Retinal pigment epithelial cell (primary cell): Measurements from ENCODE around the gene UNK.
A peak's percentile ranks its signal among the peaks of the same experiment; 100 is the strongest.

Experiments used
- DNase-seq: peaks from one replicate; pipeline ENCODE4 v3.0.0-alpha.2; 2010; ENCODE audit warnings: low read depth
- H3K4me3 ChIP-seq: 2 replicates; pipeline ENCODE4 v1.5.1; 2011; ENCODE audit warnings: mild to moderate bottlenecking, low read length, control low read depth, moderate library complexity
- TF ChIP-seq, protein P1 (sequence below): conservative IDR thresholded peaks from 2 replicates; pipeline ENCODE4 v1.5.1; 2011; ENCODE audit warnings: low read depth, low read length, control low read depth, inconsistent platforms

UNK gene

DNA sequence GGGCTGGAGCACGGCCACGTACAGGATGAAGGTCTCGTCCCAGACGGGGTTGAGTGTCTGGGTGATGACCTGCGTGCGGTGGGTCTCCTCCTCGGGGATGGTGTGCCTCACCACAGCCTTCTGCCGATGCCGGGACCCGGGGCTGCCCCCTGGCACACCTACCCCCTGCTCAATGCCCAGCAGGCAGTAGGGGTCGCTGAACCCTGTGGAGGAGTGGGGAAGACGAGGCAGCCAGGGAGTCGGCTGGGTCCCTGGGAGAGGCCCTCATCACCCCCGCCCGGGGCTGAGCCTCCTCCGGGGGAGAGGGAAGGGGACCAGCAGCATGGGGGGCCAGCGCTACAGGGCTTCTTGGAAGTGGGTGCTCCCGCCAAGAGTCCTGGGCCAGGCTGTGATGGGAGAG lies 57.8 kb downstream of the UNK start:
- H3K4me3 ChIP-seq = no peak overlapping the region
- DNase-seq = no peak
- TF ChIP-seq, protein P1, sequence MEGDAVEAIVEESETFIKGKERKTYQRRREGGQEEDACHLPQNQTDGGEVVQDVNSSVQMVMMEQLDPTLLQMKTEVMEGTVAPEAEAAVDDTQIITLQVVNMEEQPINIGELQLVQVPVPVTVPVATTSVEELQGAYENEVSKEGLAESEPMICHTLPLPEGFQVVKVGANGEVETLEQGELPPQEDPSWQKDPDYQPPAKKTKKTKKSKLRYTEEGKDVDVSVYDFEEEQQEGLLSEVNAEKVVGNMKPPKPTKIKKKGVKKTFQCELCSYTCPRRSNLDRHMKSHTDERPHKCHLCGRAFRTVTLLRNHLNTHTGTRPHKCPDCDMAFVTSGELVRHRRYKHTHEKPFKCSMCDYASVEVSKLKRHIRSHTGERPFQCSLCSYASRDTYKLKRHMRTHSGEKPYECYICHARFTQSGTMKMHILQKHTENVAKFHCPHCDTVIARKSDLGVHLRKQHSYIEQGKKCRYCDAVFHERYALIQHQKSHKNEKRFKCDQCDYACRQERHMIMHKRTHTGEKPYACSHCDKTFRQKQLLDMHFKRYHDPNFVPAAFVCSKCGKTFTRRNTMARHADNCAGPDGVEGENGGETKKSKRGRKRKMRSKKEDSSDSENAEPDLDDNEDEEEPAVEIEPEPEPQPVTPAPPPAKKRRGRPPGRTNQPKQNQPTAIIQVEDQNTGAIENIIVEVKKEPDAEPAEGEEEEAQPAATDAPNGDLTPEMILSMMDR = no peak

DNA sequence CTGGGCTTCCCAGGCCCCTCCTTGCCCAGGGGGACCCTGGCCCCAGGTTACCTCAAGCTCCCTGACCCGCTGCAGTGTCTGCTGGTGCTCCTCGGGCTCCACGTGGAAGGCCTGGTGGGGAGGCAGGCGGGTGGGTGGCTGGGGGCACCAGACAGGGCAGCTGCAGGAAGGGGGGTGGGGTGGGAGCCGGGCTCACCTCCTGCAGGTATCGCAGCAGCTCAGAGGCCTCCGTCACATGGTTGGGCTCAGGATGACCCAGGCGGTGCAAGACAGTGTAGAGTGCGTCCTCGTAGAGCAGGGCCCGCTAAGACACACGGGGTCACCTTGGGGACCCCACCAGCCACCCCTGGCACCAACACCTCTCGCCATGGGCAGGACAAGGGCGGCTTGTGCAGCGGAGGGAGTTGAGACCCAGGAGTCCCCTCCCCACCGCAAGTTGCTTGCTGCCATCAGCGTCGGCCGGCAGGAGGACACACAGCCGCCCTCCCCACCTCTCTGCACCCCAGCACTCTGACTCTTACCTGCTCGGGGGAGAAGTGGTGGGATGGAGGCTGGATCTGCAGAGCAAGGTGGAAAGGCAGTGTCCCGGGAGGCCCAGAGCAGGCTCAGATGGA lies 58.5 kb downstream of the UNK start:
- H3K4me3 ChIP-seq = peak overlapping the region; percentile 44
- no peak for DNase-seq
- TF ChIP-seq, protein P1 = no peak

DNA sequence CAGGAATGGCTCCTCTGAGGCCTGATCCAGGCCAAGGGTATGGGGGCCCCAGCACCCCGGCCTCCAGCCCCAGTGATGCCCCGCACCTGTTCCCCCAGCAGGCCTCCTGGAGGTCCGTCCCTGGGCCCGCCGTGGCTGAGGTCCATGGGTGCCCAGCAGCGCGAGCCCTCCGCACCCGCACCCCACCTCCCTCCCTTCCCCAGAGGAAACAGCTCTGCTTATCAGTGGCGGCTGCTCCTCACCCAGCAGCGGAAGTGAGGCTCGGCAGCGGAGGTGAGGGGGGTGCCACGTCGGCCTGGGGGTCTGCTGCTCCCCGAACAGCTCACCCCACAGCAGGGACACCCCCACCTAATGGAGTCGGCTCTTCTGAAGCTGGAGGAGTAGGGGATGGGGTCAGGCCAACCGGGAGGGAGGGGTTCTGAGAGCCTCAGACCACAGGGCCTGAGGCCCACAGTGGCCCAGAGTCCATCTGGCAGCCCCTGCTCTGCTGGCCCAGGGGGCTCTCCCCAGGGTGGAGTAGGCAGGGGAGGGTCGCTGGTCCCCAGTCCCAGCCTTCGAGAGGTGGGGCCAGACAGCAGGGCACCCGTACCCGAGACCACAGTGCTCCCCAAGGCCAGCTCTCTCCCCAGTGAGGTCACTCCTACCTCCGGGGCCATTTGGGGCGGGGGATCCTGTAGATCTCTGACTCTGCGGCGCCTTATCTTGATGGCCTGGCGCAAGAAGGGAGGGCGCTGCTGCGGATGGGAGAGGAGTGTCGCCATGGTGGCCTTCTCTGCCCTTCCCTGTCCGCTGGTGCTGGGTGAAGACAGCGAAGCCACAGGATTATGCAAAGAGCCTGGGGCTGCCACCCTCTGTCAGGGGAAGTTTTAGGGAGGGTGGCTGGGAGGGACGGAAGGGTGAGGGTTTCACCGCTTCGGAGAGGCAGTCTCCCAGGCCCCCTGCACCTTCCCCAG lies 59.2 kb downstream of the UNK start, which contains the start of gene UNC13D:
Gene UNC13D, minus strand, starts transcription at position 828 of the 953 bp plus-strand sequence. Its CDS starts 67 bp downstream, at position 761.
- peak within 1 kb of the TSS; percentile 44 for H3K4me3 ChIP-seq
- no peak for DNase-seq
- TF ChIP-seq, protein P1 = no peak

DNA sequence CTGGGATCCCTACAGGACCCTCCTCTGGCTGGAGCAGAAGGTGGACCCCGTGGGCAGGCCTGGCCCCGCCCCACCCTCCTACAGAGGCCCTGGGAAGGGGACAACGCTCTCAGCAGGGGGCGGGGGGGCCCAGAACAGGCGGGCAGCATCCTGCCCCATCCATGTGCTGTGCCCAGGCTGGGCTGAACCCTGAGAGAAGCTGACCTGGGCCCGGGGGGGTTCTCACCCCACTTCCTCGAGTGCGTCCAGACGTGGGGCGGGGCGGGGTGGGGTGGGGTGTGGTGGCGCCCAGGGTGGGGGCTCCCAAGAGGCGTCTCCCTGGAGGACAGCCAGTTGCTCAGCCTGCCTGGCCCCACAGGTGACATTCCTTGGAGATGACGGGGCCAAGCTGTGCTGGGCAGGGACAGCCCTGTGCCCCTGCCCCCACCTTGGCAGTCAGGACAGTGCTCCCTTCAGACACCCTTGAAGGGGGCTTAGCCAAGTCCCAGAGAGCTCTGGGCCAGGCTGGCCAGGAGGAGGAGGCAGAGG lies 60.0 kb downstream of the UNK start:
- peak; percentile 94 for DNase-seq
- peak overlapping the region; percentile 44 for H3K4me3 ChIP-seq
- TF ChIP-seq, protein P1 = peak; percentile 24

DNA sequence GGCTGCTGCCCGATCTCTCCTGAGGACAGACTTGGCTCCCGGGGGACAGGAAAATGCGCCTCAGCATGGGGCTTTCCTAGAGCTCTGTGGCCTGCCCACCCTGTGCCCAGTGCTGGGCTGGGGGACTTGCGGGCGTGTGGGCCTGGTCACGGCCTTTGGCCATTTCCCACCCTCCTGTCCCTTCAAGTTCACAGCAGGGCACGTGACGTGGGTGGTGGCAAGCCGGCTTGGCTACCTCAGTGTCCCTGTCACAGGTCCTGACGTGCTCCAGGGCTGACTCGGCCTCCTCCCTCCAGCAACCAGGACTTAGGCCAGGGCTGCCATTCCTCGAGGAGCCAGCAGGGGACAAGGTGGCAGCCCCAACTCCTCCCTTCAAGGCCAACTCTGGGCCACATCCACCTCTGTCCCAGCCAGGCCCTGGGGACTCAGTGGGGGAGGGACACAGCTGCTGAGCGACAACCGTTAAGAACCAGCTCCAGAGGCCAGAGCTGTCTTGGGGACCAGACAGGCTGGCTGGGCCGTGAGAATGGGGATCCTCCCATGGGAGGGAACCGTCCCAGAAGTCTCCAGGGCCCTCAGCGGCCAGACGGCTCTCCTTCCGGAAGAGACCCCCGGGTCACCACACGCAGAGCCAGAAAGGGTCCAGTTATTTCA lies 60.6 kb downstream of the UNK start:
- peak; percentile 76 for DNase-seq
- TF ChIP-seq, protein P1 = peak; percentile 76
- H3K4me3 ChIP-seq = no peak overlapping the region

DNA sequence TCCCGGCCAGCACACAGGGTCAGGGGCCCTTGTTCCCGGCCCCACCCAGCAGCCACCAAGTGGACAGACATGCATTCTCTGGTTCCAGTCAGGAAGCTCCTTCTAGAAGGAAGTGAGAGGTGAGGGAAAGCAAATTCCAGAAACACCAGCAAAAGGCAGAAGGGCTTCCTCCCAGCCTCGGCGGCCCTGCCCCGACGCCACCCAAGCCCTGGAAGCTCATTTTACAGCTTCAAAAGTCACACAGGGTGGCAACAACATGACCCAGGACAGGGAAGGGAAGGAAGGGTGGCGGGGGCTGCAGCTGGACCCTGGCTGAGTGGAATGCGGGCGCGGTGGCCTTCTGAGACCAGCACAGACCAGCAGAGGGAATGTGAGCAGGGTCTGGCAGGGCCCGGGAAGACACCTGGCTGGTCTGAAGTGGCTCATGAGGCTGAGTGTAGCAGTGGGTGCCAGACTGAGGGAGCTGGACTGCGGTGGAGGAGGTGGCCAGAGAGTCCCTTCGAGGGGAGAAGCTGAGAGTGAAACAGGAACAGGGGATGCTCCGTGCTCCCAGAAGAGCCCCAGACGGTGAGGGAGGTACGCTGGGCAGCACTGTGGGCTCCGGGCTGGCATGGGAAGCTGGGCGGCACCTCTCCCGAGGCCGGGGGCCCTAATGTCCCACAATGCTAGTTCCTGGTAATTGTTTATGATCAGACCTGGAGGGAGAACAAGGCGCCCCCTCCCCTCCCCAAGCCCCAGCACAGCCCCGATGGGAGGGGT lies 61.5 kb downstream of the UNK start:
- H3K4me3 ChIP-seq = no peak overlapping the region
- DNase-seq = no peak
- TF ChIP-seq, protein P1 = no peak
